ENCODE results near the gene DDX39A. TPM values are rescaled to one million over a fixed set of nuclear protein-coding genes. Genes with fewer than 3 reads are reported as not detected.

Gene DDX39A
- total and polyA plus RNA-seq, 2 donors: 133 to 197 TPM

- H3K36me3 ChIP-seq (ENCODE audit: control insufficient read depth in 2 of 2, insufficient read depth in 2 of 2, low read length in 1 of 2): peaks cover 6 to 10% of the 10 kb centered on the region in 2 donors
- H3K9me3 ChIP-seq (ENCODE audit: control insufficient read depth in 2 of 2, insufficient read depth in 1 of 2, low read length in 1 of 2): peaks cover 0 to 4% of the 10 kb centered on the region in 2 donors
- DNase-seq (ENCODE audit: low read depth in 6 of 9, low spot score in 9 of 9): no peak
- WGBS: 13% methylated on average over 11 of the region's 11 CpGs
- peaks cover 23 to 49% of the 10 kb centered on the region in 2 donors for H3K4me1 ChIP-seq (ENCODE audit: control insufficient read depth in 2 of 2, insufficient read depth in 2 of 2, low read length in 2 of 2)
- H3K27me3 ChIP-seq (ENCODE audit: control insufficient read depth in 2 of 2, insufficient read depth in 1 of 2, low read length in 1 of 2): no peaks in the 10 kb centered on the region
- no peak overlapping the region for H3K4me3 ChIP-seq (ENCODE audit: low read length in 2 of 2)
- H3K27ac ChIP-seq (ENCODE audit: low read depth in 1 of 2, low read length in 1 of 2): peak overlapping the region; percentile 25 to 64
Observed at GRCh38 chr19:14385492-14385891, 33.6 kb downstream of the DDX39A start.

- Histone ChIP-seq H3K36me3 (ENCODE audit: control insufficient read depth in 2 of 2, insufficient read depth in 2 of 2, low read length in 1 of 2) (peaks cover 4 to 8% of the 10 kb centered on the region in 2 donors), H3K27me3 (ENCODE audit: control insufficient read depth in 2 of 2, insufficient read depth in 1 of 2, low read length in 1 of 2) (no peaks in the 10 kb centered on the region), H3K4me1 (ENCODE audit: control insufficient read depth in 2 of 2, insufficient read depth in 2 of 2, low read length in 2 of 2) (peaks cover 23 to 59% of the 10 kb centered on the region in 2 donors), H3K9me3 (ENCODE audit: control insufficient read depth in 2 of 2, insufficient read depth in 1 of 2, low read length in 1 of 2) (peaks cover 0 to 4% of the 10 kb centered on the region in 2 donors), H3K27ac (ENCODE audit: low read depth in 1 of 2, low read length in 1 of 2) (peak overlapping the region; percentile 64 to 73), H3K4me3 (ENCODE audit: low read length in 2 of 2) (peak overlapping the region; percentile 26 to 32)
- 28% methylated on average over 10 of the region's 10 CpGs for WGBS
- DNase-seq (ENCODE audit: low read depth in 6 of 9, low spot score in 9 of 9): no peak
Observed at GRCh38 chr19:14383661-14384555, 35.2 kb downstream of the DDX39A start.

GRCh38 chr19:14381689-14382474 lies 37.3 kb downstream of the DDX39A start:
- H3K9me3 ChIP-seq (ENCODE audit: control insufficient read depth in 2 of 2, insufficient read depth in 1 of 2, low read length in 1 of 2): peaks cover 0 to 4% of the 10 kb centered on the region in 2 donors
- peaks cover 23 to 68% of the 10 kb centered on the region in 2 donors for H3K4me1 ChIP-seq (ENCODE audit: control insufficient read depth in 2 of 2, insufficient read depth in 2 of 2, low read length in 2 of 2)
- peak in 3 of 9 donors; percentile 66 to 84 (median 66) for DNase-seq (ENCODE audit: low read depth in 6 of 9, low spot score in 9 of 9)
- H3K27me3 ChIP-seq (ENCODE audit: control insufficient read depth in 2 of 2, insufficient read depth in 1 of 2, low read length in 1 of 2): no peaks in the 10 kb centered on the region
- H3K4me3 ChIP-seq (ENCODE audit: low read length in 2 of 2): peak overlapping the region; percentile 79 to 89
- H3K36me3 ChIP-seq (ENCODE audit: control insufficient read depth in 2 of 2, insufficient read depth in 2 of 2, low read length in 1 of 2): peaks cover under 1% of the 10 kb centered on the region in 2 donors
- peak overlapping the region; percentile 90 to 96 for H3K27ac ChIP-seq (ENCODE audit: low read depth in 1 of 2, low read length in 1 of 2)
- WGBS: 9% methylated on average over 18 of the region's 18 CpGs

GRCh38 chr19:14379294-14380065 lies 39.7 kb downstream of the DDX39A start:
- peaks cover 0 to 11% of the 10 kb centered on the region in 2 donors for H3K9me3 ChIP-seq (ENCODE audit: control insufficient read depth in 2 of 2, insufficient read depth in 1 of 2, low read length in 1 of 2)
- no peak overlapping the region for H3K27ac ChIP-seq (ENCODE audit: low read depth in 1 of 2, low read length in 1 of 2)
- no peak overlapping the region for H3K4me3 ChIP-seq (ENCODE audit: low read length in 2 of 2)
- H3K36me3 ChIP-seq (ENCODE audit: control insufficient read depth in 2 of 2, insufficient read depth in 2 of 2, low read length in 1 of 2): no peaks in the 10 kb centered on the region
- H3K27me3 ChIP-seq (ENCODE audit: control insufficient read depth in 2 of 2, insufficient read depth in 1 of 2, low read length in 1 of 2): no peaks in the 10 kb centered on the region
- 93% methylated on average over 9 of the region's 9 CpGs for WGBS
- no peak for DNase-seq (ENCODE audit: low read depth in 6 of 9, low spot score in 9 of 9)
- H3K4me1 ChIP-seq (ENCODE audit: control insufficient read depth in 2 of 2, insufficient read depth in 2 of 2, low read length in 2 of 2): peaks cover 31 to 72% of the 10 kb centered on the region in 2 donors

GRCh38 chr19:14378890-14379289 lies 40.3 kb downstream of the DDX39A start:
- no peaks in the 10 kb centered on the region for H3K27me3 ChIP-seq (ENCODE audit: control insufficient read depth in 2 of 2, insufficient read depth in 1 of 2, low read length in 1 of 2)
- 97% methylated on average over 4 of the region's 4 CpGs for WGBS

GRCh38 chr19:14377883-14378328 lies 41.2 kb downstream of the DDX39A start:
- no peak for DNase-seq (ENCODE audit: low read depth in 6 of 9, low spot score in 9 of 9)
- Histone ChIP-seq H3K27ac (ENCODE audit: low read depth in 1 of 2, low read length in 1 of 2) (no peak overlapping the region), H3K36me3 (ENCODE audit: control insufficient read depth in 2 of 2, insufficient read depth in 2 of 2, low read length in 1 of 2) (no peaks in the 10 kb centered on the region), H3K27me3 (ENCODE audit: control insufficient read depth in 2 of 2, insufficient read depth in 1 of 2, low read length in 1 of 2) (no peaks in the 10 kb centered on the region), H3K4me1 (ENCODE audit: control insufficient read depth in 2 of 2, insufficient read depth in 2 of 2, low read length in 2 of 2) (peaks cover 32 to 73% of the 10 kb centered on the region in 2 donors), H3K9me3 (ENCODE audit: control insufficient read depth in 2 of 2, insufficient read depth in 1 of 2, low read length in 1 of 2) (peaks cover 0 to 17% of the 10 kb centered on the region in 2 donors), H3K4me3 (ENCODE audit: low read length in 2 of 2) (no peak overlapping the region)
- WGBS: 93% methylated on average over 13 of the region's 13 CpGs

More at GRCh38 chr19:14378890-14379289, 40.3 kb downstream of the DDX39A start:
- H3K36me3 ChIP-seq (ENCODE audit: control insufficient read depth in 2 of 2, insufficient read depth in 2 of 2, low read length in 1 of 2): no peaks in the 10 kb centered on the region
- H3K4me1 ChIP-seq (ENCODE audit: control insufficient read depth in 2 of 2, insufficient read depth in 2 of 2, low read length in 2 of 2): peaks cover 28 to 72% of the 10 kb centered on the region in 2 donors
- no peak for DNase-seq (ENCODE audit: low read depth in 6 of 9, low spot score in 9 of 9)
- H3K9me3 ChIP-seq (ENCODE audit: control insufficient read depth in 2 of 2, insufficient read depth in 1 of 2, low read length in 1 of 2): peaks cover 0 to 13% of the 10 kb centered on the region in 2 donors
- H3K27ac ChIP-seq (ENCODE audit: low read depth in 1 of 2, low read length in 1 of 2): no peak overlapping the region
- no peak overlapping the region for H3K4me3 ChIP-seq (ENCODE audit: low read length in 2 of 2)

- peak in 3 of 9 donors; percentile 51 to 70 (median 54) for DNase-seq (ENCODE audit: low read depth in 6 of 9, low spot score in 9 of 9)
- H3K9me3 ChIP-seq (ENCODE audit: control insufficient read depth in 2 of 2, insufficient read depth in 1 of 2, low read length in 1 of 2): peaks cover 0 to 16% of the 10 kb centered on the region in 2 donors
- peaks cover 35 to 76% of the 10 kb centered on the region in 2 donors for H3K4me1 ChIP-seq (ENCODE audit: control insufficient read depth in 2 of 2, insufficient read depth in 2 of 2, low read length in 2 of 2)
- H3K27me3 ChIP-seq (ENCODE audit: control insufficient read depth in 2 of 2, insufficient read depth in 1 of 2, low read length in 1 of 2): no peaks in the 10 kb centered on the region
- no peak overlapping the region for H3K4me3 ChIP-seq (ENCODE audit: low read length in 2 of 2)
- H3K36me3 ChIP-seq (ENCODE audit: control insufficient read depth in 2 of 2, insufficient read depth in 2 of 2, low read length in 1 of 2): no peaks in the 10 kb centered on the region
- WGBS: 18% methylated on average over 17 of the region's 17 CpGs
- peak overlapping the region; percentile 91 to 93 for H3K27ac ChIP-seq (ENCODE audit: low read depth in 1 of 2, low read length in 1 of 2)
Observed at GRCh38 chr19:14375582-14376291, 43.4 kb downstream of the DDX39A start.

GRCh38 chr19:14375055-14375581 lies 44.0 kb downstream of the DDX39A start:
- H3K27me3 ChIP-seq (ENCODE audit: control insufficient read depth in 2 of 2, insufficient read depth in 1 of 2, low read length in 1 of 2): no peaks in the 10 kb centered on the region
- peak in 5 of 9 donors; percentile 66 to 89 (median 78) for DNase-seq (ENCODE audit: low read depth in 6 of 9, low spot score in 9 of 9)
- peaks cover 35 to 76% of the 10 kb centered on the region in 2 donors for H3K4me1 ChIP-seq (ENCODE audit: control insufficient read depth in 2 of 2, insufficient read depth in 2 of 2, low read length in 2 of 2)
- H3K9me3 ChIP-seq (ENCODE audit: control insufficient read depth in 2 of 2, insufficient read depth in 1 of 2, low read length in 1 of 2): peaks cover 0 to 16% of the 10 kb centered on the region in 2 donors
- no peak overlapping the region for H3K4me3 ChIP-seq (ENCODE audit: low read length in 2 of 2)
- H3K36me3 ChIP-seq (ENCODE audit: control insufficient read depth in 2 of 2, insufficient read depth in 2 of 2, low read length in 1 of 2): no peaks in the 10 kb centered on the region
- peak overlapping the region; percentile 91 to 93 for H3K27ac ChIP-seq (ENCODE audit: low read depth in 1 of 2, low read length in 1 of 2)
- 7% methylated on average over 12 of the region's 12 CpGs for WGBS
